ENCODE results near the gene ALMS1. TPM values are rescaled to one million over a fixed set of nuclear protein-coding genes. Genes with fewer than 3 reads are reported as not detected.

ALMS1 gene
- total and polyA plus RNA-seq, 9 of the 15 experiments (the other 6 are each of a cell fraction or from before 2014, with no cell fraction given): 1.4 to 26.3 (median 13.6) TPM

GRCh38 chr2:73385504-73386341 is at the start of gene ALMS1 (continued):
- TF ChIP-seq ZNF12 (CRISPR knock-in tag; IDR thresholded peaks at IDR 0.05): no peak
- peak; percentile 65 for TF ChIP-seq POLR2H (tag; IDR thresholded peaks at IDR 0.05; ENCODE audit: low read depth)
- TF ChIP-seq ZNF124 (CRISPR knock-in tag; IDR thresholded peaks at IDR 0.05): no peak
- TF ChIP-seq CBX1 (IDR thresholded peaks at IDR 0.05; ENCODE audit: low read depth): no peak; the same call in 1 of the 2 replicates
- no peak for TF ChIP-seq FOXK1 (CRISPR knock-in tag; IDR thresholded peaks at IDR 0.05; ENCODE audit: borderline replicate concordance)
- TF ChIP-seq, protein P1, sequence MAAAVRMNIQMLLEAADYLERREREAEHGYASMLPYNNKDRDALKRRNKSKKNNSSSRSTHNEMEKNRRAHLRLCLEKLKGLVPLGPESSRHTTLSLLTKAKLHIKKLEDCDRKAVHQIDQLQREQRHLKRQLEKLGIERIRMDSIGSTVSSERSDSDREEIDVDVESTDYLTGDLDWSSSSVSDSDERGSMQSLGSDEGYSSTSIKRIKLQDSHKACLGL (CRISPR knock-in tag; IDR thresholded peaks at IDR 0.05; ENCODE audit: borderline replicate concordance, poor library complexity, severe bottlenecking): no peak
- no peak for TF ChIP-seq TGIF2 (CRISPR knock-in tag; IDR thresholded peaks at IDR 0.05)
- no peak for TF ChIP-seq MITF (IDR thresholded peaks at IDR 0.05)
- no peak for TF ChIP-seq RBM15 (IDR thresholded peaks at IDR 0.05; ENCODE audit: insufficient read depth, low read length)
- TF ChIP-seq ZNF655 (CRISPR knock-in tag; IDR thresholded peaks at IDR 0.05): no peak
- TF ChIP-seq, protein P2, sequence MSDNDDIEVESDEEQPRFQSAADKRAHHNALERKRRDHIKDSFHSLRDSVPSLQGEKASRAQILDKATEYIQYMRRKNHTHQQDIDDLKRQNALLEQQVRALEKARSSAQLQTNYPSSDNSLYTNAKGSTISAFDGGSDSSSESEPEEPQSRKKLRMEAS (CRISPR knock-in tag; IDR thresholded peaks at IDR 0.05): no peak
- TF ChIP-seq, protein P3, sequence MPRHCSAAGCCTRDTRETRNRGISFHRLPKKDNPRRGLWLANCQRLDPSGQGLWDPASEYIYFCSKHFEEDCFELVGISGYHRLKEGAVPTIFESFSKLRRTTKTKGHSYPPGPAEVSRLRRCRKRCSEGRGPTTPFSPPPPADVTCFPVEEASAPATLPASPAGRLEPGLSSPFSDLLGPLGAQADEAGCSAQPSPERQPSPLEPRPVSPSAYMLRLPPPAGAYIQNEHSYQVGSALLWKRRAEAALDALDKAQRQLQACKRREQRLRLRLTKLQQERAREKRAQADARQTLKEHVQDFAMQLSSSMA (CRISPR knock-in tag; IDR thresholded peaks at IDR 0.05): no peak
- 0 out of 2 replicates have a peak, but pooled peaks have one; percentile 61 for TF ChIP-seq PRMT5 (CRISPR knock-in tag; IDR thresholded peaks at IDR 0.05)
- no peak for TF ChIP-seq SIRT6 (IDR thresholded peaks at IDR 0.05; ENCODE audit: low read depth, low read length)
- TF ChIP-seq MTA1 (IDR thresholded peaks at IDR 0.05; ENCODE audit: borderline replicate concordance): peak; percentile 52; the same call in 1 of the 2 replicates
- no peak for TF ChIP-seq ZNF57 (CRISPR knock-in tag; IDR thresholded peaks at IDR 0.05)
- TF ChIP-seq, protein P4, sequence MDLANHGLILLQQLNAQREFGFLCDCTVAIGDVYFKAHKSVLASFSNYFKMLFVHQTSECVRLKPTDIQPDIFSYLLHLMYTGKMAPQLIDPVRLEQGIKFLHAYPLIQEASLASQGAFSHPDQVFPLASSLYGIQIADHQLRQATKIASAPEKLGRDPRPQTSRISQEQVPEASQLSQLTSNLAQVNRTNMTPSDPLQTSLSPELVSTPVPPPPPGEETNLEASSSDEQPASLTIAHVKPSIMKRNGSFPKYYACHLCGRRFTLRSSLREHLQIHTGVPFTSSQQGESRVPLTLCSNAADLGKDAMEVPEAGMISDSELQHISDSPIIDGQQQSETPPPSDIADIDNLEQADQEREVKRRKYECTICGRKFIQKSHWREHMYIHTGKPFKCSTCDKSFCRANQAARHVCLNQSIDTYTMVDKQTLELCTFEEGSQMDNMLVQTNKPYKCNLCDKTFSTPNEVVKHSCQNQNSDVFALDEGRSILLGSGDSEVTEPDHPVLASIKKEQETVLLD (IDR thresholded peaks at IDR 0.05): no peak
- no peak for TF ChIP-seq ZNF347 (CRISPR knock-in tag; IDR thresholded peaks at IDR 0.05; ENCODE audit: low read depth)
- TF ChIP-seq PHTF2 (CRISPR knock-in tag; IDR thresholded peaks at IDR 0.05): no peak
- TF ChIP-seq SRSF9 (IDR thresholded peaks at IDR 0.05; ENCODE audit: borderline replicate concordance, low read depth, low read length): no peak
- 0 out of 2 replicates have a peak, but pooled peaks have one; percentile 50 for TF ChIP-seq FOXJ2 (tag; IDR thresholded peaks at IDR 0.05)
- 0 out of 2 replicates have a peak, but pooled peaks have one; percentile 47 for TF ChIP-seq NBN (IDR thresholded peaks at IDR 0.05; ENCODE audit: low read depth)
- no peak for TF ChIP-seq ZNF184 (CRISPR knock-in tag; IDR thresholded peaks at IDR 0.05)

All from K562 (cell line).